ENCODE results near the gene CLIP3. TPM values are rescaled to one million over a fixed set of nuclear protein-coding genes. Genes with fewer than 3 reads are reported as not detected.

CLIP3 gene
- total and polyA plus RNA-seq, 2 of the 13 experiments (the other 11 are each of a cell fraction or from before 2014, with no cell fraction given): 0.15 to 1.2 TPM

GRCh38 chr19:36054119-36054732 lies 21.6 kb upstream of the CLIP3 start, which contains the start of gene THAP8 (continued):
- TF ChIP-seq AKNA (CRISPR knock-in tag; IDR thresholded peaks at IDR 0.05; ENCODE audit: borderline replicate concordance): peak; percentile 26; the same call in 1 of the 2 replicates
- 0 out of 2 replicates have a peak, but pooled peaks have one; percentile 56 for TF ChIP-seq ZMYM2 (CRISPR knock-in tag; IDR thresholded peaks at IDR 0.05)
- TF ChIP-seq RBM39 (IDR thresholded peaks at IDR 0.05; ENCODE audit: low read depth, low read length, poor library complexity, severe bottlenecking): peak; percentile 78
- no peak for TF ChIP-seq ZNF567 (CRISPR knock-in tag; IDR thresholded peaks at IDR 0.05; ENCODE audit: borderline replicate concordance)
- no peak for TF ChIP-seq NFAT5 (CRISPR knock-in tag; IDR thresholded peaks at IDR 0.05)
- no peak for TF ChIP-seq ZNF841 (CRISPR knock-in tag; IDR thresholded peaks at IDR 0.05; ENCODE audit: borderline replicate concordance)
- no peak for TF ChIP-seq ZNF383 (CRISPR knock-in tag; IDR thresholded peaks at IDR 0.05; ENCODE audit: borderline replicate concordance)
- no peak for TF ChIP-seq ZNF496 (CRISPR knock-in tag; IDR thresholded peaks at IDR 0.05; ENCODE audit: insufficient replicate concordance)
- peak; percentile 84; the same call in 1 of the 2 replicates for TF ChIP-seq THAP7 (CRISPR knock-in tag; IDR thresholded peaks at IDR 0.05)
- TF ChIP-seq MED1 (CRISPR knock-in tag; IDR thresholded peaks at IDR 0.05): peak; percentile 78
- TF ChIP-seq NFKB2 (CRISPR knock-in tag; IDR thresholded peaks at IDR 0.05; ENCODE audit: borderline replicate concordance): peak; percentile 37; the same call in 1 of the 2 replicates
- peak; percentile 100 for TF ChIP-seq THAP8 (CRISPR knock-in tag; IDR thresholded peaks at IDR 0.05; ENCODE audit: borderline replicate concordance)
- no peak for TF ChIP-seq E2F1 (CRISPR knock-in tag; IDR thresholded peaks at IDR 0.05)
- TF ChIP-seq ATF1 (CRISPR knock-in tag; IDR thresholded peaks at IDR 0.05): no peak
- TF ChIP-seq ZFP37 (CRISPR knock-in tag; IDR thresholded peaks at IDR 0.05; ENCODE audit: borderline replicate concordance): peak; percentile 69

All from HepG2 (cell line).